Activated T-cell treated with anti-CD3 and anti-CD28 coated beads, Interleukin-2, amount 50 U/mL, for 4 hours (primary cell): ENCODE data around the gene AOAH. TPM values are rescaled to one million over a fixed set of nuclear protein-coding genes. Genes with fewer than 3 reads are reported as not detected.
"Not testable (repeated sequence)": the region's sequence is repeated elsewhere in the genome, so short reads cannot be mapped to it uniquely, and the experiment has no call there.

Experiments
- ATAC-seq, 2 donors: fragments of 200-7000 bp; cut with Tn5 transposase; one replicate each; pipeline ENCODE4 v1.10.0; 2021
- DNase-seq: peaks from one replicate; pipeline ENCODE4 v3.0.0-alpha.2; 2020
- H3K27me3 Mint-ChIP-seq: one replicate; pipeline ENCODE4 v1.8.0; 2021; ENCODE audit warnings: low read depth, mixed read lengths
- H3K36me3 Mint-ChIP-seq: one replicate; pipeline ENCODE4 v1.8.0; 2022; ENCODE audit warnings: mixed read lengths; ENCODE audit not compliant: insufficient read depth
- H3K4me1 Mint-ChIP-seq: one replicate; pipeline ENCODE4 v1.8.0; 2021; ENCODE audit warnings: low read depth, mixed read lengths
- H3K4me3 Mint-ChIP-seq: one replicate; pipeline ENCODE4 v1.8.0; 2021; ENCODE audit warnings: mild to moderate bottlenecking, moderate library complexity, mixed read lengths
- H3K9me3 Mint-ChIP-seq: one replicate; pipeline ENCODE4 v1.8.0; 2021; ENCODE audit warnings: mixed read lengths
- total RNA-seq, 3 donors: library from RNA; stranded (reverse); gene quantifications; one replicate each; pipeline ENCODE4 v1.2.1, GENCODE V29; 2021

Gene AOAH
- total RNA-seq, 3 donors from 2014 or later, result 5.5 to 14.3 (median 9.6) TPM

GRCh38 chr7:36726806-36727503 is 2.7 kb upstream of the AOAH start:
- DNase-seq (no peak), ATAC-seq (peak; percentile 46 to 59)
- peaks cover 9% of the 10 kb centered on the region for H3K9me3 Mint-ChIP-seq
- H3K4me3 Mint-ChIP-seq, result no peak overlapping the region
- H3K27me3 Mint-ChIP-seq, result no peaks in the 10 kb centered on the region
- peaks cover 2% of the 10 kb centered on the region for H3K36me3 Mint-ChIP-seq
- H3K4me1 Mint-ChIP-seq, result peaks cover 57% of the 10 kb centered on the region

GRCh38 chr7:36726311-36726710 is 2.0 kb upstream of the AOAH start:
- H3K4me1 Mint-ChIP-seq, result peaks cover 63% of the 10 kb centered on the region
- H3K9me3 Mint-ChIP-seq, result peaks cover 6% of the 10 kb centered on the region
- no peaks in the 10 kb centered on the region for H3K27me3 Mint-ChIP-seq
- H3K4me3 Mint-ChIP-seq, result no peak overlapping the region
- DNase-seq (no peak), ATAC-seq (peak; percentile 20 to 23)
- peaks cover 2% of the 10 kb centered on the region for H3K36me3 Mint-ChIP-seq

GRCh38 chr7:36724996-36725395 is 702 bp upstream of the AOAH start:
- DNase-seq, result no peak
- no peaks in the 10 kb centered on the region for H3K27me3 Mint-ChIP-seq
- no peak for ATAC-seq
- H3K4me3 Mint-ChIP-seq, result peak overlapping the region; percentile 78
- H3K4me1 Mint-ChIP-seq, result peaks cover 73% of the 10 kb centered on the region
- no peaks in the 10 kb centered on the region for H3K36me3 Mint-ChIP-seq
- peaks cover 6% of the 10 kb centered on the region for H3K9me3 Mint-ChIP-seq

GRCh38 chr7:36723291-36723690 is 1.0 kb downstream of the AOAH start:
- Mint-ChIP-seq H3K4me1 (peaks cover 80% of the 10 kb centered on the region), H3K4me3 (peak overlapping the region; percentile 78), H3K9me3 (peaks cover 4% of the 10 kb centered on the region), H3K27me3 (no peaks in the 10 kb centered on the region), H3K36me3 (no peaks in the 10 kb centered on the region)
- ATAC-seq, result no peak
- DNase-seq, result no peak

- Mint-ChIP-seq H3K9me3 (peaks cover 6% of the 10 kb centered on the region), H3K27me3 (no peaks in the 10 kb centered on the region), H3K4me3 (no peak overlapping the region), H3K4me1 (peaks cover 46% of the 10 kb centered on the region), H3K36me3 (peaks cover 3% of the 10 kb centered on the region)
- DNase-seq, result no peak
- ATAC-seq, result no peak
Observed at GRCh38 chr7:36719083-36719632, 5.1 kb downstream of the AOAH start.

- Mint-ChIP-seq H3K27me3 (no peaks in the 10 kb centered on the region), H3K36me3 (peaks cover 11% of the 10 kb centered on the region), H3K4me1 (peaks cover 37% of the 10 kb centered on the region), H3K4me3 (no peak overlapping the region), H3K9me3 (peaks cover 6% of the 10 kb centered on the region)
- DNase-seq (no peak), ATAC-seq (no peak)
Observed at GRCh38 chr7:36717586-36717985, 6.7 kb downstream of the AOAH start.

- peaks cover 11% of the 10 kb centered on the region for H3K36me3 Mint-ChIP-seq
- DNase-seq, H3K27me3 Mint-ChIP-seq, H3K9me3 Mint-ChIP-seq, ATAC-seq, H3K4me3 Mint-ChIP-seq: not testable (repeated sequence)
- H3K4me1 Mint-ChIP-seq, result peaks cover 36% of the 10 kb centered on the region
Observed at GRCh38 chr7:36716802-36717201, 7.5 kb downstream of the AOAH start.

- ATAC-seq (peak; percentile 51 to 78), DNase-seq (no peak)
- Mint-ChIP-seq H3K36me3 (peaks cover 15% of the 10 kb centered on the region), H3K4me3 (no peak overlapping the region), H3K4me1 (peaks cover 34% of the 10 kb centered on the region), H3K27me3 (no peaks in the 10 kb centered on the region), H3K9me3 (peaks cover 2% of the 10 kb centered on the region)
Observed at GRCh38 chr7:36712015-36712414, 12.3 kb downstream of the AOAH start.

- H3K36me3 Mint-ChIP-seq, result peaks cover 17% of the 10 kb centered on the region
- ATAC-seq, result no peak
- H3K4me1 Mint-ChIP-seq, result peaks cover 35% of the 10 kb centered on the region
- no peak for DNase-seq
- peaks cover 10% of the 10 kb centered on the region for H3K9me3 Mint-ChIP-seq
- H3K27me3 Mint-ChIP-seq, result no peaks in the 10 kb centered on the region
- no peak overlapping the region for H3K4me3 Mint-ChIP-seq
Observed at GRCh38 chr7:36711256-36711655, 13.0 kb downstream of the AOAH start.

- Mint-ChIP-seq H3K4me1 (peaks cover 35% of the 10 kb centered on the region), H3K36me3 (peaks cover 19% of the 10 kb centered on the region), H3K4me3 (no peak overlapping the region)
Observed at GRCh38 chr7:36710186-36710791, 14.0 kb downstream of the AOAH start.

GRCh38 chr7:36708767-36709166 is 15.5 kb downstream of the AOAH start:
- Mint-ChIP-seq H3K4me1 (peaks cover 42% of the 10 kb centered on the region), H3K4me3 (no peak overlapping the region)

More at GRCh38 chr7:36710186-36710791, 14.0 kb downstream of the AOAH start:
- no peak for DNase-seq
- no peak for ATAC-seq
- no peaks in the 10 kb centered on the region for H3K27me3 Mint-ChIP-seq
- H3K9me3 Mint-ChIP-seq, result peaks cover 13% of the 10 kb centered on the region

GRCh38 chr7:36707898-36708297 is 16.4 kb downstream of the AOAH start:
- ATAC-seq (peak in 1 of 2 donors; percentile 4), DNase-seq (no peak)
- Mint-ChIP-seq H3K4me1 (peaks cover 40% of the 10 kb centered on the region), H3K36me3 (peaks cover 14% of the 10 kb centered on the region), H3K27me3 (no peaks in the 10 kb centered on the region), H3K4me3 (no peak overlapping the region), H3K9me3 (peaks cover 17% of the 10 kb centered on the region)

More at GRCh38 chr7:36708767-36709166, 15.5 kb downstream of the AOAH start:
- H3K27me3 Mint-ChIP-seq, result no peaks in the 10 kb centered on the region
- ATAC-seq (no peak), DNase-seq (no peak)
- peaks cover 17% of the 10 kb centered on the region for H3K9me3 Mint-ChIP-seq
- H3K36me3 Mint-ChIP-seq, result peaks cover 19% of the 10 kb centered on the region

- Mint-ChIP-seq H3K4me1 (peaks cover 41% of the 10 kb centered on the region), H3K27me3 (no peaks in the 10 kb centered on the region), H3K4me3 (no peak overlapping the region), H3K9me3 (peaks cover 17% of the 10 kb centered on the region), H3K36me3 (peaks cover 14% of the 10 kb centered on the region)
- DNase-seq (no peak), ATAC-seq (peak; percentile 60 to 62)
Observed at GRCh38 chr7:36707465-36707864, 16.8 kb downstream of the AOAH start.

GRCh38 chr7:36703860-36704259 is 20.4 kb downstream of the AOAH start:
- Mint-ChIP-seq H3K4me1 (peaks cover 36% of the 10 kb centered on the region), H3K36me3 (peaks cover 11% of the 10 kb centered on the region), H3K9me3 (peaks cover 17% of the 10 kb centered on the region)
- not testable (repeated sequence) for H3K27me3 Mint-ChIP-seq, H3K4me3 Mint-ChIP-seq, DNase-seq, ATAC-seq

GRCh38 chr7:36692456-36692855 is 31.8 kb downstream of the AOAH start:
- ATAC-seq (peak; percentile 65 to 85), DNase-seq (no peak)

More at GRCh38 chr7:36692456-36692855, 31.8 kb downstream of the AOAH start:
- H3K27me3 Mint-ChIP-seq, result no peaks in the 10 kb centered on the region
- no peak overlapping the region for H3K4me3 Mint-ChIP-seq
- peaks cover 28% of the 10 kb centered on the region for H3K4me1 Mint-ChIP-seq
- H3K9me3 Mint-ChIP-seq, result no peaks in the 10 kb centered on the region
- H3K36me3 Mint-ChIP-seq, result peaks cover 2% of the 10 kb centered on the region
